T-cell (primary cell): ENCODE results near the gene SIK2. TPM values are rescaled to one million over a fixed set of nuclear protein-coding genes. Genes with fewer than 3 reads are reported as not detected.

Experiments
- ATAC-seq, 4 experiments: fragments of 200-7000 bp in 3 of 4; fragments of 150-1000 bp in 1 of 4; cut with Tn5 transposase; replicated peaks in 1 of 4; 1 replicate in 3 of 4; 2 replicates in 1 of 4; pipeline ENCODE4 v1.10.0; 2021; ENCODE audit warnings: moderate library complexity in 3 of 4, mild to moderate bottlenecking in 2 of 4, moderate number of reproducible peaks in 1 of 4
- CTCF ChIA-PET, 2 donors: fragments of 300-600 bp; sonication (Branson Sonifier 250); formaldehyde crosslinking; loops; one replicate each; lab custom pipeline; 2022; ENCODE audit warnings: antibody characterized with exemption in 2 of 2; lab: Charles Lee
- POLR2A ChIA-PET, 2 donors: fragments of 300-600 bp; sonication (Branson Sonifier 250); formaldehyde crosslinking; loops; one replicate each; lab custom pipeline; 2022; ENCODE audit warnings: antibody characterized with exemption in 2 of 2; lab: Charles Lee
- DNase-seq, 35 experiments: peaks; one replicate each; pipeline versions ENCODE4 v3.0.0 to v3.0.0-alpha.2; 2013 to 2023
- H3K27ac ChIP-seq: one replicate; pipeline ENCODE4 v1.5.1; 2013; ENCODE audit warnings: low read length
- H3K27me3 ChIP-seq, 2 experiments: replicated peaks in 1 of 2; 1 replicate in 1 of 2; 2 replicates in 1 of 2; pipeline versions ENCODE4 v1.6.1 to v1.7.0; 2013; ENCODE audit warnings: low read length in 1 of 2, mixed read lengths in 1 of 2; ENCODE audit not compliant: control insufficient read depth in 2 of 2, insufficient read depth in 2 of 2; ENCODE audit errors: extremely low read depth in 1 of 2
- H3K36me3 ChIP-seq, 2 donors: 1 replicate in 1 of 2; 2 replicates in 1 of 2; pipeline versions ENCODE4 v1.6.1 to v1.7.0; 2013; ENCODE audit warnings: low read length in 1 of 2; ENCODE audit not compliant: control insufficient read depth in 2 of 2, insufficient read depth in 1 of 2; ENCODE audit errors: extremely low read depth in 1 of 2
- H3K4me1 ChIP-seq, 2 experiments: 1 replicate in 1 of 2; 2 replicates in 1 of 2; pipeline versions ENCODE4 v1.6.1 to v1.7.0; 2013; ENCODE audit warnings: low read length in 2 of 2, mixed read lengths in 1 of 2; ENCODE audit not compliant: insufficient read depth in 2 of 2, control insufficient read depth in 1 of 2; ENCODE audit errors: extremely low read depth in 1 of 2
- H3K4me3 ChIP-seq, 2 donors: 1 replicate in 1 of 2; 2 replicates in 1 of 2; pipeline versions ENCODE4 v1.5.1 to v1.7.0; 2013; ENCODE audit warnings: mild to moderate bottlenecking in 2 of 2, low read length in 1 of 2, moderate library complexity in 1 of 2; ENCODE audit not compliant: control insufficient read depth in 1 of 2; ENCODE audit errors: extremely low read depth in 1 of 2
- H3K9me3 ChIP-seq: 2 replicates; pipeline ENCODE4 v1.7.0; 2013
- H3K27ac Mint-ChIP-seq, 2 donors: one replicate each; pipeline ENCODE4 v1.8.0; 2020 to 2021; ENCODE audit warnings: mild to moderate bottlenecking in 2 of 2, mixed read lengths in 2 of 2
- H3K27me3 Mint-ChIP-seq, 2 donors: one replicate each; pipeline ENCODE4 v1.8.0; 2021 to 2022; ENCODE audit warnings: mixed read lengths in 2 of 2
- H3K36me3 Mint-ChIP-seq: one replicate; pipeline ENCODE4 v1.8.0; 2021; ENCODE audit warnings: mixed read lengths
- H3K4me1 Mint-ChIP-seq, 3 donors: one replicate each; pipeline ENCODE4 v1.8.0; 2020 to 2022; ENCODE audit warnings: mixed read lengths in 3 of 3, mild to moderate bottlenecking in 1 of 3
- H3K4me3 Mint-ChIP-seq, 3 donors: one replicate each; pipeline ENCODE4 v1.8.0; 2020 to 2022; ENCODE audit warnings: mild to moderate bottlenecking in 3 of 3, mixed read lengths in 3 of 3, moderate library complexity in 3 of 3
- H3K9me3 Mint-ChIP-seq, 3 donors: one replicate each; pipeline ENCODE4 v1.8.0; 2020 to 2022; ENCODE audit warnings: mixed read lengths in 3 of 3
- WGBS: methylation state at CpG from one replicate; pipeline ENCODE4 v1.1.5; 2013; ENCODE audit warnings: missing lambda C conversion rate; ENCODE audit not compliant: insufficient coverage; 5-methylcytosine and 5-hydroxymethylcytosine counted together
- total RNA-seq, 35 experiments: library from RNA in 6 of 35; stranded (reverse) in 6 of 35; fragments of 120-200 nt in 1 of 35; gene quantifications; one replicate each; pipeline versions ENCODE4 v1.2.1 to v1.2.4 and lab custom pipeline; 2013 to 2026

SIK2 gene
- total RNA-seq, 5 donors from 2014 or later (not counting 1 experiment from before 2014, with no cell fraction given), result 6.0 to 11.4 (median 9.1) TPM

DNA sequence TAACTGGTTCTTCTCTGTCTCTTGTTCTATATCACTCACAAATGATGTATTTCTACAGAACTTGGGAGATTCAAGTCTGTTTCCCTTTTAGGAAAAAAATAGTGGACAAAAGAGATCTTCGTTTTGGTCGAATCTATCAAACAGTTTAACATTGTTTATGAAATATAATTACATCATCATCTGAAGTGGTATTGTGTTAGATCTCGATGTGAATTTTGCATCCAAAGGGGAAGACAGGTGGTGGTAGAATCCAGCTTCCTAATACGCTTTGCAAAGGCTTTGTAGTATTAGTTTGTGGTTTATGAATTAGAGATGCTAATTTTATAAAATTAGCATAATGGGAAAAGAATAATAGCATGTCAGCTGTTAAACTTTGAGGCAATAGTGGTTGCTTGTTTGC is 3.4 kb downstream of the SIK2 start:
- Histone ChIP-seq H3K27me3 (no peaks in the 10 kb centered on the region), H3K4me1 (peaks cover 11 to 21% of the 10 kb centered on the region in 2 experiments), H3K27ac (no peak overlapping the region), H3K36me3 (no peaks in the 10 kb centered on the region), H3K9me3 (no peaks in the 10 kb centered on the region), H3K4me3 (no peak overlapping the region)
- WGBS, result no CpG with 5 or more reads among the region's 4 CpGs
- no peaks in the 10 kb centered on the region for H3K9me3 Mint-ChIP-seq
- no peak overlapping the region for H3K4me3 Mint-ChIP-seq
- ChIA-PET CTCF (interaction anchor here in 1 of 2 donors (1.2 to 2.1 kb wide), 2 partner anchors 15 to 172 kb away, joined by 3 to 5 read pairs; no protein-coding TSS in a partner anchor), POLR2A (interaction anchor here in 1 of 2 donors (0.6 kb wide), 1 partner anchor 163 kb away, joined by 3 read pairs; no protein-coding TSS in a partner anchor)
- H3K27me3 Mint-ChIP-seq, result no peaks in the 10 kb centered on the region
- no peak overlapping the region for H3K27ac Mint-ChIP-seq
- H3K36me3 Mint-ChIP-seq, result no peaks in the 10 kb centered on the region
- peaks cover 26 to 35% (median 29%) of the 10 kb centered on the region in 3 donors for H3K4me1 Mint-ChIP-seq
- ATAC-seq (no peak), DNase-seq (no peak)

DNA sequence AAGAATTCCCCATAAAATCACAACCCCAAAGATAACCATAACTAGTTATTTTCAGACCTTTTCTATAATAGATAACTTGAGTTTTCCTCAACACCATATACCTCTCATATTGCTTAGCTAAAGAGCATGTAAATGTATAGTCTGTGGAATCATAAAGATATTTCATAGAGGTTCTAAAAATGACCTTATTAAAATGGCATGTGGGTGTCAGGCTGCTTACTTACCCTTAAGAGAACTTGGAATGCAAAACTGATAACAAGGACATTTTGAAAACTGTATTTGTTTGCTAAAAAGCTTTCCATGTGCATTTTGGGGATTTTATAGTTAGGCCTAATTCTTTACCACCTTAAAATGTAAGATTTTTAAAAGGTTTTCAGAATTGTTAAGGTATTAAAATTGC is 4.7 kb downstream of the SIK2 start:
- Histone ChIP-seq H3K4me3 (no peak overlapping the region), H3K27me3 (no peaks in the 10 kb centered on the region), H3K4me1 (peaks cover 11 to 15% of the 10 kb centered on the region in 2 experiments), H3K36me3 (no peaks in the 10 kb centered on the region), H3K9me3 (no peaks in the 10 kb centered on the region), H3K27ac (no peak overlapping the region)
- ATAC-seq (no peak), DNase-seq (no peak)
- Mint-ChIP-seq H3K27me3 (no peaks in the 10 kb centered on the region), H3K9me3 (no peaks in the 10 kb centered on the region), H3K36me3 (no peaks in the 10 kb centered on the region), H3K27ac (no peak overlapping the region), H3K4me3 (no peak overlapping the region), H3K4me1 (peaks cover 22 to 29% (median 27%) of the 10 kb centered on the region in 3 donors)
- CTCF ChIA-PET, result interaction anchor here in 1 of 2 donors (0.7 kb wide), 1 partner anchor 35 kb away, joined by 3 read pairs; no protein-coding TSS in a partner anchor
- POLR2A ChIA-PET, result no interaction called here

DNA sequence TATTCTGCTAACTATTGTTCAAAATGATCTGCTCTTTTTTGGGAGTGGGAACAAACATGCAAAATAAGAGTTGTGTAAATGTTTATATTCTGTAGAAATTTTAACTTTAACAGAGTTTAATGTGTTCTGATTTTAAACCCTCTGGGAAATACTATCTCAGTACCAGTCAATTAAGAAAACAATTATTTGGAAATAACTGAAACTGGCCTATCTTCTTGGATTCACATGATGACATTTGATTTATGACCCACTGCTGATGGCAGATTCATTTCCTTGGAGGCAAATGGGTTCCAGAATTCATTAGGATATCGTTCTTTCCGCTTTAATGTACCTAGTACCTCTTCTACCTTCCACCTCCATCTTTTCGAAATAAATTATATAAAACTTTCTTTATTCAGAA is 5.5 kb downstream of the SIK2 start:
- CTCF ChIA-PET, result no interaction called here
- H3K27ac Mint-ChIP-seq, result no peak overlapping the region
- H3K36me3 Mint-ChIP-seq, result no peaks in the 10 kb centered on the region

DNA sequence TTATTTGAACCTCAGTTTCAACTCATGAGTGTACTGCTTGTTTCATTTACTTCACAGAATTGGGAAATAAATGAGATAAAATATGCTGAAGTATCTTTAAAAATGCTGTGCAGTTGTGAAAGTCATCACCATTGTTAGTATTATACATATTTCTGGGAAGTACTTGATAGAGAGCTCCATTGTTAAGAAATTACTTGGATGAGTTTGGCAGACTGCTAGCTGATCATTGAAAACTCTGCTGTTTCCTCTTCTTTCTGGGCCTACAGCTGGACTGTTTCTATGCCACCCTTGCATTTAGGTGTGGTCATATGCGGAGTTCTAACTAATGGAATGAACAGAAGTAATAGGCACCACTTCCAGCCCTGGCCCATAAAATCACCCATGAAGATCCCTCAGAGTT is 10.0 kb downstream of the SIK2 start:
- POLR2A ChIA-PET, result interaction anchor here in 1 of 2 donors (0.6 kb wide), 1 partner anchor 25 kb away, joined by 4 read pairs; no protein-coding TSS in a partner anchor
- Histone ChIP-seq H3K36me3 (peaks cover 0 to 2% of the 10 kb centered on the region in 2 donors), H3K27ac (no peak overlapping the region), H3K4me1 (no peaks in the 10 kb centered on the region), H3K4me3 (no peak overlapping the region), H3K27me3 (no peaks in the 10 kb centered on the region), H3K9me3 (no peaks in the 10 kb centered on the region)
- Mint-ChIP-seq H3K27me3 (no peaks in the 10 kb centered on the region), H3K36me3 (peaks cover 6% of the 10 kb centered on the region), H3K9me3 (no peaks in the 10 kb centered on the region), H3K4me3 (no peak overlapping the region), H3K27ac (no peak overlapping the region), H3K4me1 (peaks cover 0 to 6% (median 0%) of the 10 kb centered on the region in 3 donors)
- WGBS, result 100% methylated on average over 1 of the region's 1 CpG
- CTCF ChIA-PET, result interaction anchor here in 1 of 2 donors (0.9 kb wide), 1 partner anchor 15 kb away, joined by 4 read pairs; no protein-coding TSS in a partner anchor
- ATAC-seq (no peak), DNase-seq (no peak)

More for the DNA sequence above, 5.5 kb downstream of the SIK2 start:
- ATAC-seq, result no peak
- H3K4me1 Mint-ChIP-seq, result peaks cover 22 to 29% (median 27%) of the 10 kb centered on the region in 3 donors
- no peak for DNase-seq
- no peak overlapping the region for H3K4me3 ChIP-seq
- no peaks in the 10 kb centered on the region for H3K36me3 ChIP-seq
- H3K27me3 Mint-ChIP-seq, result no peaks in the 10 kb centered on the region
- POLR2A ChIA-PET, result no interaction called here
- WGBS, result no CpG with 5 or more reads among the region's 3 CpGs
- H3K9me3 ChIP-seq, result no peaks in the 10 kb centered on the region
- H3K27ac ChIP-seq, result no peak overlapping the region
- no peak overlapping the region for H3K4me3 Mint-ChIP-seq
- H3K27me3 ChIP-seq, result no peaks in the 10 kb centered on the region
- peaks cover 11 to 12% of the 10 kb centered on the region in 2 experiments for H3K4me1 ChIP-seq
- no peaks in the 10 kb centered on the region for H3K9me3 Mint-ChIP-seq

DNA sequence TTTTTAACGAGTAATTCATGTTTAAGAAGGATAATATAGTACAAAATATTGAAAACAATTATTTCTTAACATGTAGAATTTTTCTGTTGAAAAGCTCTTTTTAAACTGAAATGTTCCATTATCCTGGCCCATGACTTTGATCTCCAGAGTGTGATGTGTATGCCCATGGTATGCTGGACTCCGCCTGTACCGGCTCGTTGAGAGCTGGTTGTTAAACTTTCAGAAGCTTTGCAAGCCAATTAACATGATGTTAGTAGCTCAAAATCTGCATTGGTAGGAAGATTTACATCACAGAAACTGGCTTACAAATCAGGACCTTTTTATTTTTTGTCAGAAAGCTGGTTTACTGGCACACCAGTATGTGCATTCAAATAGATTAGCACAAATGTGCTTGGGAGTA is 15.0 kb downstream of the SIK2 start:
- H3K4me1 ChIP-seq, result no peaks in the 10 kb centered on the region
- no peak for DNase-seq
- CTCF ChIA-PET, result interaction anchor here (0.6 to 0.8 kb wide), 2 partner anchors 30 to 41 kb away, joined by 3 read pairs; no protein-coding TSS in a partner anchor

DNA sequence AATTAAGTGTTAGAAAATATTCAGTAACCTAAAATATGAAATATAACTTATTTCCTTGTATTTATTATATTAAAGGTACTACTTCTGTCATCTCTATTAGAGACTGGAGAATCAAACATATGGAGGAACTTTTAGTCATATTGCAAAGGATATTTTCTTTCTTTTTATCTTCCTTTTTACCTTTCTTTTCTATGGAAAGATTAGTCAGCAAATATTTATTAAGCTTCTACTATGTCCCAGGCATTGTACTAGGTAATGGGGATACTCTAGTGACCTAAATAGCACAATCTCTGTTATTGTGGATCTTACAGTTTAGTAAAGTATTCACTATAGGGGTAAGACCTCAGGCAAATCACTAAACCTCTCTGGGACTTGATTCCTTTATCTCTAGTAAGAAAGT is 18.3 kb downstream of the SIK2 start:
- peaks cover 5 to 19% of the 10 kb centered on the region in 2 donors for H3K36me3 ChIP-seq
- no peak overlapping the region for H3K27ac Mint-ChIP-seq
- H3K9me3 ChIP-seq, result no peaks in the 10 kb centered on the region
- no peaks in the 10 kb centered on the region for H3K27me3 ChIP-seq
- H3K4me3 ChIP-seq, result no peak overlapping the region
- H3K4me3 Mint-ChIP-seq, result no peak overlapping the region
- no peak overlapping the region for H3K27ac ChIP-seq
- ATAC-seq, result no peak
- H3K36me3 Mint-ChIP-seq, result peaks cover 56% of the 10 kb centered on the region
- peaks cover 0 to 8% (median 0%) of the 10 kb centered on the region in 3 donors for H3K9me3 Mint-ChIP-seq
- ChIA-PET CTCF (interaction anchor here in 1 of 2 donors (1.7 kb wide), 1 partner anchor 15 kb away, joined by 5 read pairs; no protein-coding TSS in a partner anchor), POLR2A (interaction anchor here in 1 of 2 donors (0.6 to 0.7 kb wide), 2 partner anchors 36 to 151 kb away, joined by 3 read pairs; no protein-coding TSS in a partner anchor)
- H3K27me3 Mint-ChIP-seq, result no peaks in the 10 kb centered on the region
- H3K4me1 ChIP-seq, result no peaks in the 10 kb centered on the region
- no peak for DNase-seq
- H3K4me1 Mint-ChIP-seq, result peaks cover 0 to 13% (median 0%) of the 10 kb centered on the region in 3 donors

More for the DNA sequence above, 15.0 kb downstream of the SIK2 start:
- H3K27ac ChIP-seq, result no peak overlapping the region
- peaks cover 5 to 14% of the 10 kb centered on the region in 2 donors for H3K36me3 ChIP-seq
- H3K4me3 ChIP-seq, result no peak overlapping the region
- H3K27ac Mint-ChIP-seq, result no peak overlapping the region
- no peaks in the 10 kb centered on the region for H3K27me3 Mint-ChIP-seq
- ATAC-seq, result no peak
- POLR2A ChIA-PET, result no interaction called here
- H3K4me3 Mint-ChIP-seq, result no peak overlapping the region
- H3K4me1 Mint-ChIP-seq, result no peaks in the 10 kb centered on the region
- no peaks in the 10 kb centered on the region for H3K27me3 ChIP-seq
- H3K36me3 Mint-ChIP-seq, result peaks cover 25% of the 10 kb centered on the region
- WGBS, result 100% methylated on average over 1 of the region's 4 CpGs
- no peaks in the 10 kb centered on the region for H3K9me3 ChIP-seq
- no peaks in the 10 kb centered on the region for H3K9me3 Mint-ChIP-seq
